GM12878 (cell line): Measurements from ENCODE around the gene POLE3. TPM values are rescaled to one million over a fixed set of nuclear protein-coding genes. Genes with fewer than 3 reads are reported as not detected.

Source experiments
- polyA plus RNA-seq, 11 experiments: library from polyadenylated mRNA; depleted of rRNA in 4 of 11; unstranded in 6 of 11; stranded (reverse) in 5 of 11; fragments of >200 nt; fragmentation: Nextera tagmentation in 4 of 11; fragmentation: Illumina TruSeq in 1 of 11; extraction: Ambion mirVana in 4 of 11; extraction: Trizol in 1 of 11; gene quantifications; 1 replicate in 1 of 11; 2 replicates in 10 of 11; pipeline versions ENCODE4 v1.2.1 to v1.2.3, GENCODE V29; 2011 to 2016; ENCODE audit warnings: inconsistent platforms in 2 of 11, missing spikeins in 2 of 11, low read depth in 1 of 11
- total RNA-seq, 4 experiments: library from RNA; depleted of rRNA in 3 of 4; stranded (reverse); fragments of >200 nt in 3 of 4; fragmentation: Illumina TruSeq in 1 of 4; extraction: Trizol in 1 of 4; gene quantifications; 2 replicates each; pipeline versions ENCODE4 v1.2.1 to v1.2.3, GENCODE V29; 2013 to 2021

POLE3 gene
- total and polyA plus RNA-seq, 10 of the 15 experiments (the other 5 are each of a cell fraction or from before 2014, with no cell fraction given), result 40.8 to 116 (median 80.2) TPM

Other genes with a start within 250 kb of the POLE3 start
Only the 7 nearest of the 11 such genes appear.
- 0.05 and 0.06 TPM in 2 replicates for gene RNF183, start 107.3 kb downstream of the POLE3 start, total RNA-seq (2014; rRNA removed)
- gene RNF183, start 107.3 kb downstream of the POLE3 start, total RNA-seq (2014; rRNA removed; fragmentation: Illumina TruSeq; extraction: Trizol), result not detected in 2 replicates
- gene RNF183, start 107.3 kb downstream of the POLE3 start, total RNA-seq (2021), result not detected in 2 replicates
- gene RNF183, start 107.3 kb downstream of the POLE3 start, polyA plus RNA-seq (2011; rRNA removed), result 0.26 and 0.75 TPM in 2 replicates
- 0.03 TPM in 1 of 2 replicates, not detected in the other for gene RNF183, start 107.3 kb downstream of the POLE3 start, polyA plus RNA-seq (2014; fragmentation: Illumina TruSeq; extraction: Trizol)
- not detected for gene RNF183, start 107.3 kb downstream of the POLE3 start, polyA plus RNA-seq (2014; fragmentation: Nextera tagmentation; extraction: Ambion mirVana)
- gene RNF183, start 107.3 kb downstream of the POLE3 start, polyA plus RNA-seq (2014; rRNA removed), result 0.08 TPM in 1 of 2 replicates, not detected in the other
- gene RNF183, start 107.3 kb downstream of the POLE3 start, polyA plus RNA-seq (2016; fragmentation: Nextera tagmentation; extraction: Ambion mirVana), result not detected
- gene WDR31, start 70.4 kb downstream of the POLE3 start, total RNA-seq (2014; rRNA removed), result 0.40 and 0.65 TPM in 2 replicates
- 0.72 and 0.97 TPM in 2 replicates for gene WDR31, start 70.4 kb downstream of the POLE3 start, total RNA-seq (2014; rRNA removed; fragmentation: Illumina TruSeq; extraction: Trizol)
- gene WDR31, start 70.4 kb downstream of the POLE3 start, total RNA-seq (2021), result 0.97 and 1.1 TPM in 2 replicates
- 0.41 and 0.45 TPM in 2 replicates for gene WDR31, start 70.4 kb downstream of the POLE3 start, polyA plus RNA-seq (2011; rRNA removed)
- gene WDR31, start 70.4 kb downstream of the POLE3 start, polyA plus RNA-seq (2014; fragmentation: Illumina TruSeq; extraction: Trizol), result 1.1 and 1.6 TPM in 2 replicates
- gene WDR31, start 70.4 kb downstream of the POLE3 start, polyA plus RNA-seq (2014; fragmentation: Nextera tagmentation; extraction: Ambion mirVana), result under 1 TPM; 0.26 to 0.29 TPM
- gene WDR31, start 70.4 kb downstream of the POLE3 start, polyA plus RNA-seq (2014; rRNA removed), result 0.67 and 0.87 TPM in 2 replicates
- gene WDR31, start 70.4 kb downstream of the POLE3 start, polyA plus RNA-seq (2016; fragmentation: Nextera tagmentation; extraction: Ambion mirVana), result 1 to 10 TPM; 1.1 to 1.7 TPM
- 6.3 and 6.5 TPM in 2 replicates for gene BSPRY, start 61.1 kb downstream of the POLE3 start, total RNA-seq (2014; rRNA removed)
- 3.3 and 3.8 TPM in 2 replicates for gene BSPRY, start 61.1 kb downstream of the POLE3 start, total RNA-seq (2014; rRNA removed; fragmentation: Illumina TruSeq; extraction: Trizol)
- gene BSPRY, start 61.1 kb downstream of the POLE3 start, total RNA-seq (2021), result 5.6 and 6.0 TPM in 2 replicates
- gene BSPRY, start 61.1 kb downstream of the POLE3 start, polyA plus RNA-seq (2011; rRNA removed), result 0.40 and 0.45 TPM in 2 replicates
- gene BSPRY, start 61.1 kb downstream of the POLE3 start, polyA plus RNA-seq (2014; fragmentation: Illumina TruSeq; extraction: Trizol), result 2.7 and 4.4 TPM in 2 replicates
- 1 to 10 TPM in 1 of 2 experiments, under 1 TPM in 1; 1.00 to 1.5 TPM for gene BSPRY, start 61.1 kb downstream of the POLE3 start, polyA plus RNA-seq (2014; fragmentation: Nextera tagmentation; extraction: Ambion mirVana)
- 6.1 and 6.3 TPM in 2 replicates for gene BSPRY, start 61.1 kb downstream of the POLE3 start, polyA plus RNA-seq (2014; rRNA removed)
- gene BSPRY, start 61.1 kb downstream of the POLE3 start, polyA plus RNA-seq (2016; fragmentation: Nextera tagmentation; extraction: Ambion mirVana), result 1 to 10 TPM; 4.0 to 4.1 TPM
- 25.7 and 25.9 TPM in 2 replicates for gene HDHD3, start 33.7 kb downstream of the POLE3 start, total RNA-seq (2014; rRNA removed)
- gene HDHD3, start 33.7 kb downstream of the POLE3 start, total RNA-seq (2014; rRNA removed; fragmentation: Illumina TruSeq; extraction: Trizol), result 12.1 and 12.4 TPM in 2 replicates
- 21.2 and 23.1 TPM in 2 replicates for gene HDHD3, start 33.7 kb downstream of the POLE3 start, total RNA-seq (2021)
- 9.6 and 16.5 TPM in 2 replicates for gene HDHD3, start 33.7 kb downstream of the POLE3 start, polyA plus RNA-seq (2011; rRNA removed)
- gene HDHD3, start 33.7 kb downstream of the POLE3 start, polyA plus RNA-seq (2014; fragmentation: Illumina TruSeq; extraction: Trizol), result 4.0 and 11.4 TPM in 2 replicates
- 1 to 10 TPM; 1.3 to 6.5 TPM for gene HDHD3, start 33.7 kb downstream of the POLE3 start, polyA plus RNA-seq (2014; fragmentation: Nextera tagmentation; extraction: Ambion mirVana)
- 29.4 and 29.9 TPM in 2 replicates for gene HDHD3, start 33.7 kb downstream of the POLE3 start, polyA plus RNA-seq (2014; rRNA removed)
- gene HDHD3, start 33.7 kb downstream of the POLE3 start, polyA plus RNA-seq (2016; fragmentation: Nextera tagmentation; extraction: Ambion mirVana), result 10 to 100 TPM; 19.2 to 22.6 TPM
- gene ALAD, start 9.4 kb downstream of the POLE3 start, total RNA-seq (2014; rRNA removed), result 13.1 and 15.7 TPM in 2 replicates
- 10.3 and 11.9 TPM in 2 replicates for gene ALAD, start 9.4 kb downstream of the POLE3 start, total RNA-seq (2014; rRNA removed; fragmentation: Illumina TruSeq; extraction: Trizol)
- gene ALAD, start 9.4 kb downstream of the POLE3 start, total RNA-seq (2021), result 20.2 and 21.6 TPM in 2 replicates
- gene ALAD, start 9.4 kb downstream of the POLE3 start, polyA plus RNA-seq (2011; rRNA removed), result 8.1 and 10.7 TPM in 2 replicates
- gene ALAD, start 9.4 kb downstream of the POLE3 start, polyA plus RNA-seq (2014; fragmentation: Illumina TruSeq; extraction: Trizol), result 18.0 and 20.4 TPM in 2 replicates
- 1 to 10 TPM; 2.4 to 3.9 TPM for gene ALAD, start 9.4 kb downstream of the POLE3 start, polyA plus RNA-seq (2014; fragmentation: Nextera tagmentation; extraction: Ambion mirVana)
- gene ALAD, start 9.4 kb downstream of the POLE3 start, polyA plus RNA-seq (2014; rRNA removed), result 15.7 and 18.2 TPM in 2 replicates
- gene ALAD, start 9.4 kb downstream of the POLE3 start, polyA plus RNA-seq (2016; fragmentation: Nextera tagmentation; extraction: Ambion mirVana), result 10 to 100 TPM; 11.6 to 13.8 TPM
- gene C9orf43, start 72 bp upstream of the POLE3 start, total RNA-seq (2014; rRNA removed), result 0.65 and 0.68 TPM in 2 replicates
- gene C9orf43, start 72 bp upstream of the POLE3 start, total RNA-seq (2014; rRNA removed; fragmentation: Illumina TruSeq; extraction: Trizol), result 0.54 and 0.64 TPM in 2 replicates
- 0.35 and 0.56 TPM in 2 replicates for gene C9orf43, start 72 bp upstream of the POLE3 start, total RNA-seq (2021)
- 0.36 and 0.62 TPM in 2 replicates for gene C9orf43, start 72 bp upstream of the POLE3 start, polyA plus RNA-seq (2011; rRNA removed)
- 0.68 and 0.87 TPM in 2 replicates for gene C9orf43, start 72 bp upstream of the POLE3 start, polyA plus RNA-seq (2014; fragmentation: Illumina TruSeq; extraction: Trizol)
- under 1 TPM; 0.23 to 0.51 TPM for gene C9orf43, start 72 bp upstream of the POLE3 start, polyA plus RNA-seq (2014; fragmentation: Nextera tagmentation; extraction: Ambion mirVana)
- 0.74 and 0.79 TPM in 2 replicates for gene C9orf43, start 72 bp upstream of the POLE3 start, polyA plus RNA-seq (2014; rRNA removed)
- gene C9orf43, start 72 bp upstream of the POLE3 start, polyA plus RNA-seq (2016; fragmentation: Nextera tagmentation; extraction: Ambion mirVana), result under 1 TPM; 0.08 to 0.31 TPM
- 35.1 and 37.5 TPM in 2 replicates for gene RGS3, start 53.1 kb upstream of the POLE3 start, total RNA-seq (2014; rRNA removed)
- gene RGS3, start 53.1 kb upstream of the POLE3 start, total RNA-seq (2014; rRNA removed; fragmentation: Illumina TruSeq; extraction: Trizol), result 29.8 and 30.7 TPM in 2 replicates
- gene RGS3, start 53.1 kb upstream of the POLE3 start, total RNA-seq (2021), result 42.6 and 42.7 TPM in 2 replicates
- 67.9 and 138 TPM in 2 replicates for gene RGS3, start 53.1 kb upstream of the POLE3 start, polyA plus RNA-seq (2011; rRNA removed)
- gene RGS3, start 53.1 kb upstream of the POLE3 start, polyA plus RNA-seq (2014; fragmentation: Illumina TruSeq; extraction: Trizol), result 18.3 and 27.2 TPM in 2 replicates
- gene RGS3, start 53.1 kb upstream of the POLE3 start, polyA plus RNA-seq (2014; fragmentation: Nextera tagmentation; extraction: Ambion mirVana), result 1 to 10 TPM; 2.9 to 3.6 TPM
- 29.9 and 37.3 TPM in 2 replicates for gene RGS3, start 53.1 kb upstream of the POLE3 start, polyA plus RNA-seq (2014; rRNA removed)
- gene RGS3, start 53.1 kb upstream of the POLE3 start, polyA plus RNA-seq (2016; fragmentation: Nextera tagmentation; extraction: Ambion mirVana), result 10 to 100 TPM; 26.2 to 27.8 TPM